ENCODE results near the gene COL4A1. TPM values are rescaled to one million over a fixed set of nuclear protein-coding genes. Genes with fewer than 3 reads are reported as not detected.

Gene COL4A1
- total and polyA plus RNA-seq, 2 donors from 2014 or later: 53.0 to 218 TPM

DNA sequence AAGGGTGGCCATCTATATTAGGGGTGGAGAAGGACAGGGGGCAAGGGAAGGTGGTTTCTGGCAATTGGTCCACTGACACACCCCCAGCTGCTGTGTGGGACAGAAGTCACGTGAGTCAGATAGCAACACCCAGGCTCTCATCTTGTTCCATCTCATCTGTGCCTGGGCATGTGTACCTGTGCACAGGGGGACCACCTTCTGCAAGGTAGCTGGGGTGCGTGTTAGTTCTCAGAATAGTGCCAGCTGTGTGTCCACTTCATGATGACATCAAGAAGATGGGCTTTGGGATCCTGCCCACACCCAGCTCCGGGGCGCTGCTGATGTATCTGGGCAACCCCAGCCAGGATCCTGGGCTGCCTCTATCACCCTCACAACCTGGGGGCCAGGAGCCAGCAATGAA is 38.7 kb upstream of the COL4A1 start:
- FAIRE-seq: no peak
- TF ChIP-seq, protein P1, sequence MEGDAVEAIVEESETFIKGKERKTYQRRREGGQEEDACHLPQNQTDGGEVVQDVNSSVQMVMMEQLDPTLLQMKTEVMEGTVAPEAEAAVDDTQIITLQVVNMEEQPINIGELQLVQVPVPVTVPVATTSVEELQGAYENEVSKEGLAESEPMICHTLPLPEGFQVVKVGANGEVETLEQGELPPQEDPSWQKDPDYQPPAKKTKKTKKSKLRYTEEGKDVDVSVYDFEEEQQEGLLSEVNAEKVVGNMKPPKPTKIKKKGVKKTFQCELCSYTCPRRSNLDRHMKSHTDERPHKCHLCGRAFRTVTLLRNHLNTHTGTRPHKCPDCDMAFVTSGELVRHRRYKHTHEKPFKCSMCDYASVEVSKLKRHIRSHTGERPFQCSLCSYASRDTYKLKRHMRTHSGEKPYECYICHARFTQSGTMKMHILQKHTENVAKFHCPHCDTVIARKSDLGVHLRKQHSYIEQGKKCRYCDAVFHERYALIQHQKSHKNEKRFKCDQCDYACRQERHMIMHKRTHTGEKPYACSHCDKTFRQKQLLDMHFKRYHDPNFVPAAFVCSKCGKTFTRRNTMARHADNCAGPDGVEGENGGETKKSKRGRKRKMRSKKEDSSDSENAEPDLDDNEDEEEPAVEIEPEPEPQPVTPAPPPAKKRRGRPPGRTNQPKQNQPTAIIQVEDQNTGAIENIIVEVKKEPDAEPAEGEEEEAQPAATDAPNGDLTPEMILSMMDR (IDR thresholded peaks at IDR 0.05; ENCODE audit: borderline replicate concordance, extremely low read depth, insufficient read depth): no peak
- Histone ChIP-seq H3K36me3 (ENCODE audit: control insufficient read depth in 2 of 3, insufficient read depth in 3 of 3, low read length in 3 of 3) (peaks cover 0 to 2% (median 0%) of the 10 kb centered on the region in 3 donors), H3K9ac (ENCODE audit: low read length in 3 of 3) (no peak overlapping the region), H3K27ac (ENCODE audit: low read depth in 2 of 2, low read length in 2 of 2) (no peak overlapping the region), H3K27me3 (ENCODE audit: control insufficient read depth, insufficient read depth, low read length) (no peaks in the 10 kb centered on the region), H3K4me1 (ENCODE audit: control insufficient read depth in 2 of 3, insufficient read depth in 2 of 3, low read depth in 1 of 3, low read length in 3 of 3) (peaks cover 0 to 37% (median 25%) of the 10 kb centered on the region in 3 donors), H3K9me3 (ENCODE audit: control insufficient read depth in 2 of 3, insufficient read depth in 1 of 3, low read length in 3 of 3) (no peaks in the 10 kb centered on the region), H3K4me3 (ENCODE audit: low read length in 3 of 3) (no peak overlapping the region)
- intact Hi-C loops (cut with DNase I): no loop called here
- peak in 1 of 5 donors; percentile 16 for DNase-seq

DNA sequence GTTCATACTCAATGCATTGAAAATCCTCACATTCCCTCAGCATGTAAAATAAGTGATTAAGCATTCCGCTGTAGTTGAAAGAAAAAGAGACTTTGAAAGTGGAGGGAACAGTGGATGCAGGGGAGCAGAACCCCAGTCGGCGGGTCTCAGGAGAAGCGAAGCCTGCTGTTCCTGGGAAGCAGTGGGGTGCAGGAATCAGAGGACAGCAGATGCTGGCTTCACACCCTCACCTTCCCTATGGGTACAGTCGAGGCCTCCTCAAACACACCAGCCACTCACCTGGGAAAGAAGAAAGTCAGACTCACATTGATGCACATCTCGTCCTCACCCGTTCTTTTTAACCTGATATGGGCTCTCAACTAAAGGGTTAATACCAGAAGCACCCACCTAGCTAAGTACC is 38.3 kb upstream of the COL4A1 start:
- FAIRE-seq (no peak), DNase-seq (peak in 1 of 5 donors; percentile 23)
- H3K27ac ChIP-seq (ENCODE audit: low read depth in 2 of 2, low read length in 2 of 2): no peak overlapping the region
- H3K4me3 ChIP-seq (ENCODE audit: low read length in 3 of 3): no peak overlapping the region
- TF ChIP-seq, protein P1 (IDR thresholded peaks at IDR 0.05; ENCODE audit: borderline replicate concordance, extremely low read depth, insufficient read depth): no peak
- H3K36me3 ChIP-seq (ENCODE audit: control insufficient read depth in 2 of 3, insufficient read depth in 3 of 3, low read length in 3 of 3): peaks cover 0 to 2% (median 0%) of the 10 kb centered on the region in 3 donors
- no peaks in the 10 kb centered on the region for H3K27me3 ChIP-seq (ENCODE audit: control insufficient read depth, insufficient read depth, low read length)
- peaks cover 0 to 37% (median 26%) of the 10 kb centered on the region in 3 donors for H3K4me1 ChIP-seq (ENCODE audit: control insufficient read depth in 2 of 3, insufficient read depth in 2 of 3, low read depth in 1 of 3, low read length in 3 of 3)
- H3K9me3 ChIP-seq (ENCODE audit: control insufficient read depth in 2 of 3, insufficient read depth in 1 of 3, low read length in 3 of 3): no peaks in the 10 kb centered on the region
- intact Hi-C loops (cut with DNase I): no loop called here
- H3K9ac ChIP-seq (ENCODE audit: low read length in 3 of 3): no peak overlapping the region

DNA sequence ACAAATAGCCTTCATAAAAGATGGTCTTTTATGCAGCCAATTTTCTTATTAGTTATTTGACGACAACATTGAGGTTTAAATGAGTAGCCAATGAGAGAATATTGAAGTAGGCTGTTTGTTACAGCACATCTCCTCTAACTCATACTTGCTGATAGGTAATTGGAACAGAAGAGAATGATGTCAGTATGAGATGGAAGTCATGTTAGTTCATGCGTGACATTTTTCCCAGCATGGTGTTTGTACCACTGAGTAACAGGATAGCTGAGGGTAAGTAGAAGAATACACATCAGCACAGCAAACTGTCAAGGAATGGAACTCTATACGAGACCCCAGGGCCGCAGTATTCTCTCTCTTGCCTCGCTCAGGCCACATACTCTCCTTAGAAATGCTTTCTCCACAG is 37.4 kb upstream of the COL4A1 start:
- no peak overlapping the region for H3K27ac ChIP-seq (ENCODE audit: low read depth in 2 of 2, low read length in 2 of 2)
- FAIRE-seq: no peak
- H3K9me3 ChIP-seq (ENCODE audit: control insufficient read depth in 2 of 3, insufficient read depth in 1 of 3, low read length in 3 of 3): no peaks in the 10 kb centered on the region
- no peaks in the 10 kb centered on the region for H3K27me3 ChIP-seq (ENCODE audit: control insufficient read depth, insufficient read depth, low read length)
- DNase-seq: no peak
- intact Hi-C loops (cut with DNase I): no loop called here
- H3K36me3 ChIP-seq (ENCODE audit: control insufficient read depth in 2 of 3, insufficient read depth in 3 of 3, low read length in 3 of 3): peaks cover 0 to 2% (median 0%) of the 10 kb centered on the region in 3 donors
- peaks cover 0 to 42% (median 25%) of the 10 kb centered on the region in 3 donors for H3K4me1 ChIP-seq (ENCODE audit: control insufficient read depth in 2 of 3, insufficient read depth in 2 of 3, low read depth in 1 of 3, low read length in 3 of 3)
- H3K9ac ChIP-seq (ENCODE audit: low read length in 3 of 3): no peak overlapping the region
- H3K4me3 ChIP-seq (ENCODE audit: low read length in 3 of 3): no peak overlapping the region
- TF ChIP-seq, protein P1 (IDR thresholded peaks at IDR 0.05; ENCODE audit: borderline replicate concordance, extremely low read depth, insufficient read depth): no peak
